Measurements from ENCODE around the gene CTNNA1. TPM values are rescaled to one million over a fixed set of nuclear protein-coding genes. Genes with fewer than 3 reads are reported as not detected.

The CTNNA1 gene
- total and polyA plus RNA-seq, 2 experiments from 2014 or later, result 171 to 260 TPM

DNA sequence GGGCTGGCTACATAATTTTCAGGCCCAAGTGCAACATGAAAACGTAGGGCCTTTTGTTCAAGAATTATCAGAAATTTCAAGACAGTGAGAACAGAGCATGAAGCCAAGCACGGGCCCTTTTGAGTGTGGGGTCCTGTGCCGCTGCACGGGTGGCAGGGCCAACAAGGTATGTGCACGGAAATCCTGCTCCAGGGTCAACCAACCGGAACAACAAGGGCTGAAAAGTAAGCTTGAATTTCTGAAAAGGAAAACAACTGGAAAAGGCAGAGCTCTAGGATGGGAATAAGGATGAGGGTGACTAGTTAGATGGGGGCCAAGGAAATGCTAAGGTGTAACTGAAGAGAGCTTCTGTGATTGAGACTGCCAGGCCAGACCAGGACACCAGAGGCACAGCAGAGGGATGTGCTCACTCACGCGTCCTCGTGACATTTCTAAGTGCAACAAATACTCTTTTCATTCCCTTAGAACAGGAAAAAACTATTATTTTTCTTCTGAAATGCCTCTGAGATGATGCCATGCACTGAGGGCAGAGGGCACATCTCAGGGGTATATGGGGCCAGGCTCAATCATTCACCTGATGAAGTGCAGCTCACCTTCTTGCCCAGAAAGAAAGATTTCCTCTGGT lies 202.6 kb downstream of the CTNNA1 start:
- no peak for DNase-seq (ENCODE audit: low read depth in 1 of 2, low spot score in 1 of 2)
- no peak overlapping the region for H3K27ac ChIP-seq
- H3K4me1 ChIP-seq (ENCODE audit: low read depth), result peaks cover 19% of the 10 kb centered on the region
- no peaks in the 10 kb centered on the region for H3K36me3 ChIP-seq
- H3K4me3 ChIP-seq, result no peak overlapping the region
- no peaks in the 10 kb centered on the region for H3K9me3 ChIP-seq (ENCODE audit: low read depth)
- TF ChIP-seq, protein P1, sequence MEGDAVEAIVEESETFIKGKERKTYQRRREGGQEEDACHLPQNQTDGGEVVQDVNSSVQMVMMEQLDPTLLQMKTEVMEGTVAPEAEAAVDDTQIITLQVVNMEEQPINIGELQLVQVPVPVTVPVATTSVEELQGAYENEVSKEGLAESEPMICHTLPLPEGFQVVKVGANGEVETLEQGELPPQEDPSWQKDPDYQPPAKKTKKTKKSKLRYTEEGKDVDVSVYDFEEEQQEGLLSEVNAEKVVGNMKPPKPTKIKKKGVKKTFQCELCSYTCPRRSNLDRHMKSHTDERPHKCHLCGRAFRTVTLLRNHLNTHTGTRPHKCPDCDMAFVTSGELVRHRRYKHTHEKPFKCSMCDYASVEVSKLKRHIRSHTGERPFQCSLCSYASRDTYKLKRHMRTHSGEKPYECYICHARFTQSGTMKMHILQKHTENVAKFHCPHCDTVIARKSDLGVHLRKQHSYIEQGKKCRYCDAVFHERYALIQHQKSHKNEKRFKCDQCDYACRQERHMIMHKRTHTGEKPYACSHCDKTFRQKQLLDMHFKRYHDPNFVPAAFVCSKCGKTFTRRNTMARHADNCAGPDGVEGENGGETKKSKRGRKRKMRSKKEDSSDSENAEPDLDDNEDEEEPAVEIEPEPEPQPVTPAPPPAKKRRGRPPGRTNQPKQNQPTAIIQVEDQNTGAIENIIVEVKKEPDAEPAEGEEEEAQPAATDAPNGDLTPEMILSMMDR (IDR thresholded peaks at IDR 0.05; ENCODE audit: low read depth, low read length), result no peak
- no peaks in the 10 kb centered on the region for H3K27me3 ChIP-seq

DNA sequence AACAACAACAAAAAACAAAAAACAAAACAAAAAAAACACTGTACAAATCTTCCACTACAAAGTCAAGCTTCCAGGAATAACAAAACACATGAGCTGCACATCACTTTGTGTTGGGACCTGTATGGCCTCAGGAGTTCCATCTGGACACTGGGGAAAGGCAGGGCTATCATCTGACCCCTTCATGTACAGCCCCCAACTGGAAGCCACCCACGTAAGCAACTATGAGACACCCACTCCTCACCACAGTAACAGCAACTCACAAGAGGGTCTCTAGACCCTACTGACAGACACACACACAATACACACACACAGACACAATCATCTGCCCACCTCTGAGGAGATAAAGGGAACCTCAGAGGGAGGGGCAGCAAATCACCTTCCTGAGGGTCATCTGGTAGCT lies 203.6 kb downstream of the CTNNA1 start:
- H3K4me1 ChIP-seq (ENCODE audit: low read depth), result peaks cover 19% of the 10 kb centered on the region
- TF ChIP-seq, protein P1 (IDR thresholded peaks at IDR 0.05; ENCODE audit: low read depth, low read length), result no peak

DNA sequence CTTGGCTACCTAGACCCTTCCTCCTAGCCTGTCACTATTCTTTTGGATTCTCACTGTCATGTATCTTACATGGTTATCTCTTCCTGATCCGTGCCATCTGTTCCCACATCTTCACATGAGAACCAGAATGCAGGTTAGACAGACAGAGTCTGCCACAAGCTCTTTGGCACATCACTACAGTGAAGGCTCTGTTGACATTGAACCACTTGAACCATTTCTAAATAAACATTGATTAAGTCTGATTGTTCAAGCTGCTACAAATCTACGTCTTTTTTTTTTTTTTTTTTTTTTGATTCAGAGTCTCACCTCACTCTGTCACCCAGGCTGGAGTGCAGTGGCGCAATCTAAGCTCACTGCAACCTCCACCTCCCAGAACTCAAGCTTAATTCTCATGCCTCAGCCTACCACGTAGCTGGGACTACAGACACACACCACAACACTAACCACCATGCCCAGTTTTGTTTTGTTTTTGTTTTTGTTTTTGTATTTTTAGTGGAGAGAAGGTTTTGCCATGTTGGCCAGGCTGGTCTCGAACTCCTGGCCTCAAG lies 207.0 kb downstream of the CTNNA1 start:
- TF ChIP-seq, protein P1 (IDR thresholded peaks at IDR 0.05; ENCODE audit: low read depth, low read length), result no peak
- Histone ChIP-seq H3K36me3 (no peaks in the 10 kb centered on the region), H3K4me3 (no peak overlapping the region), H3K27me3 (no peaks in the 10 kb centered on the region), H3K9me3 (ENCODE audit: low read depth) (no peaks in the 10 kb centered on the region), H3K4me1 (ENCODE audit: low read depth) (peaks cover 27% of the 10 kb centered on the region), H3K27ac (no peak overlapping the region)
- DNase-seq (ENCODE audit: low read depth in 1 of 2, low spot score in 1 of 2), result no peak

More for the DNA sequence above, 203.6 kb downstream of the CTNNA1 start:
- no peaks in the 10 kb centered on the region for H3K9me3 ChIP-seq (ENCODE audit: low read depth)
- no peak overlapping the region for H3K4me3 ChIP-seq
- H3K27ac ChIP-seq, result no peak overlapping the region
- H3K36me3 ChIP-seq, result no peaks in the 10 kb centered on the region
- no peak for DNase-seq (ENCODE audit: low read depth in 1 of 2, low spot score in 1 of 2)
- H3K27me3 ChIP-seq, result no peaks in the 10 kb centered on the region

DNA sequence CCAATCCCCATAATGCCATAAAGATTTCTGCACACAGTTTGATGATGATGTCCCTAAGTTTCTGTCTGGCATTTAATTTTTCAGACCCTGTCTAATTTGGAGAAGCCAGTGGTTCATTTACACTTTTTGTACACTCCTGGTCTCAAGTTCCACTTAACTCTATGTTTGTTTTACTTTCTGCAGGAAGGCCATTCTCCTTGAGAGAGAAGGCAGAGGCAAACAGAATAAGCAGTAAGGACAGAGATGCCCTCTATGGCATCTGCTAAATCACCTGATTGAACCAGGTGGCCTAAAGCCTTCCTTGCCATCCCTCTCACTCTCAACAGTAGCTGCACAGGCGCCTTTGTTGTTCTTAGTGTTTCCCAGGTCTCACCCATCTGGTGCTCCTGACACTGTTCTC lies 208.0 kb downstream of the CTNNA1 start:
- H3K27ac ChIP-seq, result no peak overlapping the region
- no peaks in the 10 kb centered on the region for H3K36me3 ChIP-seq
- H3K9me3 ChIP-seq (ENCODE audit: low read depth), result no peaks in the 10 kb centered on the region
- H3K4me3 ChIP-seq, result no peak overlapping the region
- DNase-seq (ENCODE audit: low read depth in 1 of 2, low spot score in 1 of 2), result no peak
- peaks cover 23% of the 10 kb centered on the region for H3K4me1 ChIP-seq (ENCODE audit: low read depth)
- no peaks in the 10 kb centered on the region for H3K27me3 ChIP-seq
- TF ChIP-seq, protein P1 (IDR thresholded peaks at IDR 0.05; ENCODE audit: low read depth, low read length), result no peak

DNA sequence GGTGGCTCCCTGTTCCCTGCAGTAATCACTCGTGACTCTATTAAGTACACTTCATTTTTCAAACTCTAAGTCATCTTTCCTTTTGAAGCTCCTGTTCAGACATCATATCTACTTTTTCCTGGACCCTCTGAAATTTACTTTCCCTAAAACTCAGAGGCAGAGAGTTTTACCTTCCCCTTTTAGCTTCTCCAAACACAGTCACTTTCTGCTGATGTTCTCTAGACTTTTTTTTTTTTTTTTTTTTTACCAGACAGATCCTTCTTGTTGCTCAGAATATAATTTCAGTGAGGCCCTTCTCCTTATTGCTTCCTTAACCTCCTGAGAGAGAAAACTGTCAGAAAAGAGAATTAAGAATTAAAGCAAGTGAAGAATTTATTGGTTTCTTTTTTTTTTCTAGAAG lies 208.5 kb downstream of the CTNNA1 start:
- Histone ChIP-seq H3K4me3 (no peak overlapping the region), H3K9me3 (ENCODE audit: low read depth) (no peaks in the 10 kb centered on the region), H3K4me1 (ENCODE audit: low read depth) (peaks cover 23% of the 10 kb centered on the region), H3K27me3 (no peaks in the 10 kb centered on the region), H3K27ac (no peak overlapping the region), H3K36me3 (no peaks in the 10 kb centered on the region)
- TF ChIP-seq, protein P1 (IDR thresholded peaks at IDR 0.05; ENCODE audit: low read depth, low read length), result no peak
- no peak for DNase-seq (ENCODE audit: low read depth in 1 of 2, low spot score in 1 of 2)

Data from cardiac muscle cell (in vitro differentiated cells and primary cell).